ENCODE results near the gene NAP1L5. TPM values are rescaled to one million over a fixed set of nuclear protein-coding genes. Genes with fewer than 3 reads are reported as not detected.

NAP1L5 gene
- total and polyA plus RNA-seq, 2 donors (not counting 1 experiment from before 2014, with no cell fraction given): 8.9 to 14.1 TPM

GRCh38 chr4:88653371-88653946 is 44.2 kb downstream of the NAP1L5 start:
- Histone ChIP-seq H2AFZ (ENCODE audit: low read length) (no peak overlapping the region), H3K4me3 (replicated peaks in 1 of 4; ENCODE audit: control extremely low read depth in 1 of 4, insufficient read depth in 1 of 4, low read depth in 3 of 4, low read length in 4 of 4) (no peak overlapping the region), H3K9ac (ENCODE audit: insufficient read depth, low read length) (no peak overlapping the region), H3K4me1 (ENCODE audit: control insufficient read depth, extremely low read depth, insufficient read depth, low read length) (no peaks in the 10 kb centered on the region), H3K79me2 (ENCODE audit: control insufficient read depth, insufficient read depth, low read length) (no peaks in the 10 kb centered on the region), H4K20me1 (ENCODE audit: control insufficient read depth, extremely low read depth, insufficient read depth, low read length) (no peaks in the 10 kb centered on the region), H3K27ac (ENCODE audit: insufficient read depth, low read length) (no peak overlapping the region), H3K27me3 (ENCODE audit: control insufficient read depth, insufficient read depth, low read length) (no peaks in the 10 kb centered on the region), H3K9me3 (ENCODE audit: control insufficient read depth, insufficient read depth, low read depth, low read length) (no peaks in the 10 kb centered on the region), H3K36me3 (ENCODE audit: control insufficient read depth, insufficient read depth, low read length) (no peaks in the 10 kb centered on the region), H3K4me2 (ENCODE audit: extremely low read depth, insufficient read depth, low read length) (no peak overlapping the region)
- DNase-seq (ENCODE audit: low read depth in 2 of 2): no peak
- TF ChIP-seq CTCF (conservative IDR thresholded peaks at IDR 0.05 in 1 of 2, IDR thresholded peaks at IDR 0.05 in 1 of 2; ENCODE audit: low read depth in 1 of 2, low read length in 2 of 2) (no peak), EZH2 (IDR thresholded peaks at IDR 0.05; ENCODE audit: low read length, missing control alignments) (no peak)

- H3K4me2 ChIP-seq (ENCODE audit: extremely low read depth, insufficient read depth, low read length): no peak overlapping the region
- H3K4me1 ChIP-seq (ENCODE audit: control insufficient read depth, extremely low read depth, insufficient read depth, low read length): no peaks in the 10 kb centered on the region
- no peak overlapping the region for H3K4me3 ChIP-seq (replicated peaks in 1 of 4; ENCODE audit: control extremely low read depth in 1 of 4, insufficient read depth in 1 of 4, low read depth in 3 of 4, low read length in 4 of 4)
- H3K9ac ChIP-seq (ENCODE audit: insufficient read depth, low read length): no peak overlapping the region
- H3K27me3 ChIP-seq (ENCODE audit: control insufficient read depth, insufficient read depth, low read length): no peaks in the 10 kb centered on the region
- no peak overlapping the region for H3K27ac ChIP-seq (ENCODE audit: insufficient read depth, low read length)
- H3K36me3 ChIP-seq (ENCODE audit: control insufficient read depth, insufficient read depth, low read length): no peaks in the 10 kb centered on the region
- no peak overlapping the region for H2AFZ ChIP-seq (ENCODE audit: low read length)
- DNase-seq (ENCODE audit: low read depth in 2 of 2): no peak
- no peaks in the 10 kb centered on the region for H3K79me2 ChIP-seq (ENCODE audit: control insufficient read depth, insufficient read depth, low read length)
- H4K20me1 ChIP-seq (ENCODE audit: control insufficient read depth, extremely low read depth, insufficient read depth, low read length): no peaks in the 10 kb centered on the region
- no peaks in the 10 kb centered on the region for H3K9me3 ChIP-seq (ENCODE audit: control insufficient read depth, insufficient read depth, low read depth, low read length)
- TF ChIP-seq CTCF (conservative IDR thresholded peaks at IDR 0.05 in 1 of 2, IDR thresholded peaks at IDR 0.05 in 1 of 2; ENCODE audit: low read depth in 1 of 2, low read length in 2 of 2): no peak
- TF ChIP-seq EZH2 (IDR thresholded peaks at IDR 0.05; ENCODE audit: low read length, missing control alignments): no peak
Measured at GRCh38 chr4:88649716-88650115, 47.9 kb downstream of the NAP1L5 start.

GRCh38 chr4:88646528-88647280 is 50.9 kb downstream of the NAP1L5 start:
- TF ChIP-seq EZH2 (IDR thresholded peaks at IDR 0.05; ENCODE audit: low read length, missing control alignments): no peak
- no peak for TF ChIP-seq CTCF (conservative IDR thresholded peaks at IDR 0.05 in 1 of 2, IDR thresholded peaks at IDR 0.05 in 1 of 2; ENCODE audit: low read depth in 1 of 2, low read length in 2 of 2)
- Histone ChIP-seq H3K4me3 (replicated peaks in 1 of 4; ENCODE audit: control extremely low read depth in 1 of 4, insufficient read depth in 1 of 4, low read depth in 3 of 4, low read length in 4 of 4) (no peak overlapping the region), H3K4me2 (ENCODE audit: extremely low read depth, insufficient read depth, low read length) (no peak overlapping the region), H4K20me1 (ENCODE audit: control insufficient read depth, extremely low read depth, insufficient read depth, low read length) (no peaks in the 10 kb centered on the region), H3K9ac (ENCODE audit: insufficient read depth, low read length) (no peak overlapping the region), H3K36me3 (ENCODE audit: control insufficient read depth, insufficient read depth, low read length) (no peaks in the 10 kb centered on the region), H2AFZ (ENCODE audit: low read length) (no peak overlapping the region), H3K79me2 (ENCODE audit: control insufficient read depth, insufficient read depth, low read length) (no peaks in the 10 kb centered on the region), H3K27ac (ENCODE audit: insufficient read depth, low read length) (no peak overlapping the region), H3K9me3 (ENCODE audit: control insufficient read depth, insufficient read depth, low read depth, low read length) (no peaks in the 10 kb centered on the region), H3K27me3 (ENCODE audit: control insufficient read depth, insufficient read depth, low read length) (no peaks in the 10 kb centered on the region), H3K4me1 (ENCODE audit: control insufficient read depth, extremely low read depth, insufficient read depth, low read length) (no peaks in the 10 kb centered on the region)
- no peak for DNase-seq (ENCODE audit: low read depth in 2 of 2)

All from fibroblast of lung (primary cell).